ENCODE measurements around the gene EPHA6. TPM values are rescaled to one million over a fixed set of nuclear protein-coding genes. Genes with fewer than 3 reads are reported as not detected.

The EPHA6 gene
- total and polyA plus RNA-seq, 9 of the 15 experiments (the other 6 are each of a cell fraction or from before 2014, with no cell fraction given): not detected

DNA sequence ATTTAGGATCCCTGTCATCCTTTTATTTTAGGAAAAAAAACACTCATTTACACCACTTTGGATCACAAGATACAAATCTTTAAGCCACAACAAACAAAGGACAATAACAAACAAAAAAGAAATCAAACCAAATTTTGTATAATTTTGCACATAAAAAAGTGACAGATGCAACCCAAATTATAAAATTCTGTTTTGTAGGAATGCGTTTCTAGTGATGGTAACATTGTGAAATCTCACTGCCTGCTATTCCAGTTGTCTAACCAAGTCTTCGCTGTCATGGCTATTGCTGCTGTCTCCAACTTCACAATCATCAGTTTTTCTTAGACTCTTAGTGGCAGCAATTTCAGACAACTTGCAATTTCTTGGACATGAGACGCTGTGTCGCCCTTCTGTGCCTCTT is 891.8 kb downstream of the EPHA6 start (continued):
- TF ChIP-seq, protein P1, sequence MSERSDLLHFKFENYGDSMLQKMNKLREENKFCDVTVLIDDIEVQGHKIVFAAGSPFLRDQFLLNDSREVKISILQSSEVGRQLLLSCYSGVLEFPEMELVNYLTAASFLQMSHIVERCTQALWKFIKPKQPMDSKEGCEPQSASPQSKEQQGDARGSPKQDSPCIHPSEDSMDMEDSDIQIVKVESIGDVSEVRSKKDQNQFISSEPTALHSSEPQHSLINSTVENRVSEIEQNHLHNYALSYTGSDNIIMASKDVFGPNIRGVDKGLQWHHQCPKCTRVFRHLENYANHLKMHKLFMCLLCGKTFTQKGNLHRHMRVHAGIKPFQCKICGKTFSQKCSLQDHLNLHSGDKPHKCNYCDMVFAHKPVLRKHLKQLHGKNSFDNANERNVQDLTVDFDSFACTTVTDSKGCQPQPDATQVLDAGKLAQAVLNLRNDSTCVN (CRISPR knock-in tag; IDR thresholded peaks at IDR 0.05): no peak

DNA sequence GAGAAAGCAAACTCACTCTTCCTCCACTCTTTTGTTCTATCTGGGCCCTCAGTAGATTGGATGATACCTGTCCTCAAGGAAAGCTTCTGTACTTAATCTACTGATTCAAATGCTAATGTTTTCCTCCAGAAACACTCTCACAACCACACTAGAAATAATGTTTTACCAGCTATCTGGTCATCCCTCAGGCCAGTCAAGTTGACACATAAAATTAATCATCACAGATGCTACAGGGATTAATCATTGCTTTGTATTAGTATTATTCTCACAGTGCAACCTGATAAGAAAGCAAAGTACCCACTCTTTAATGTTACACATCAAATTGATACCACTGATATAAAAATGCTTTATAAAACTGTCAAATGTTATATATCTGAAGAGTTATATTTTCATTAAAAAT is 897.3 kb downstream of the EPHA6 start:
- CTCF ChIA-PET (ENCODE audit: low intra/inter-chr PET ratio): no interaction called here
- in situ Hi-C loops (cut with MboI) (no loop called here), intact Hi-C loops (cut with micrococcal nuclease) (no loop called here)
- Histone ChIP-seq H3K27ac (ENCODE audit: extremely low read depth, low read depth, low read length) (no peak overlapping the region), H3K9ac (ENCODE audit: insufficient read depth in 1 of 2, low read depth in 2 of 2, low read length in 2 of 2) (no peak overlapping the region), H3K36me3 (ENCODE audit: control insufficient read depth, insufficient read depth, low read length) (no peaks in the 10 kb centered on the region), H3K27me3 (ENCODE audit: control insufficient read depth in 2 of 2, insufficient read depth in 2 of 2, low read length in 2 of 2) (no peaks in the 10 kb centered on the region), H3K4me1 (replicated peaks in 1 of 2; ENCODE audit: control insufficient read depth in 2 of 2, insufficient read depth in 2 of 2, low read length in 2 of 2) (no peaks in the 10 kb centered on the region), H3K9me3 (replicated peaks; ENCODE audit: control insufficient read depth, insufficient read depth, low read depth, low read length) (no peaks in the 10 kb centered on the region), H3K4me3 (no peak overlapping the region), H3K4me2 (ENCODE audit: insufficient read depth, low read length) (no peak overlapping the region), H4K20me1 (replicated peaks; ENCODE audit: control insufficient read depth, insufficient read depth, low read length) (no peaks in the 10 kb centered on the region), H3K9me1 (ENCODE audit: control insufficient read depth, insufficient read depth, low read length) (no peaks in the 10 kb centered on the region), H3K79me2 (ENCODE audit: control insufficient read depth, insufficient read depth, low read length) (no peaks in the 10 kb centered on the region), H2AFZ (ENCODE audit: low read depth, low read length) (no peak overlapping the region)
- TF ChIP-seq ZNF586 (CRISPR knock-in tag; conservative IDR thresholded peaks at IDR 0.05) (no peak), ARNT (IDR thresholded peaks at IDR 0.05) (no peak), TRIM24 (IDR thresholded peaks at IDR 0.05) (no peak), ZC3H11A (IDR thresholded peaks at IDR 0.05; ENCODE audit: low read depth, low read length) (no peak), KDM2B (CRISPR knock-in tag; IDR thresholded peaks at IDR 0.05) (no peak), U2AF1 (optimal IDR thresholded peaks at IDR 0.05; ENCODE audit: low read depth, low read length) (no peak), WHSC1 (IDR thresholded peaks at IDR 0.05; ENCODE audit: low read length) (no peak)
- TF ChIP-seq, protein P2, sequence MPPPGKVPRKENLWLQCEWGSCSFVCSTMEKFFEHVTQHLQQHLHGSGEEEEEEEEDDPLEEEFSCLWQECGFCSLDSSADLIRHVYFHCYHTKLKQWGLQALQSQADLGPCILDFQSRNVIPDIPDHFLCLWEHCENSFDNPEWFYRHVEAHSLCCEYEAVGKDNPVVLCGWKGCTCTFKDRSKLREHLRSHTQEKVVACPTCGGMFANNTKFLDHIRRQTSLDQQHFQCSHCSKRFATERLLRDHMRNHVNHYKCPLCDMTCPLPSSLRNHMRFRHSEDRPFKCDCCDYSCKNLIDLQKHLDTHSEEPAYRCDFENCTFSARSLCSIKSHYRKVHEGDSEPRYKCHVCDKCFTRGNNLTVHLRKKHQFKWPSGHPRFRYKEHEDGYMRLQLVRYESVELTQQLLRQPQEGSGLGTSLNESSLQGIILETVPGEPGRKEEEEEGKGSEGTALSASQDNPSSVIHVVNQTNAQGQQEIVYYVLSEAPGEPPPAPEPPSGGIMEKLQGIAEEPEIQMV (tag; conservative IDR thresholded peaks at IDR 0.05; ENCODE audit: low read depth): no peak
- POLR2A ChIA-PET: no interaction called here
- ATAC-seq (no peak), FAIRE-seq (no peak), DNase-seq (ENCODE audit: extremely low read depth in 1 of 4, low spot score in 3 of 4) (no peak)
- BruUV-seq (replicated peaks): no TSS peak

Measured in K562 (cell line).